Left ventricle myocardium superior (tissue), 1 donor: ENCODE results near the gene UTP11. TPM values are rescaled to one million over a fixed set of nuclear protein-coding genes. Genes with fewer than 3 reads are reported as not detected.

Experiments used
- ATAC-seq: fragments of 200-7000 bp; cut with Tn5 transposase; one replicate; pipeline ENCODE4 v1.9.1; 2020; ENCODE audit warnings: mild to moderate bottlenecking, moderate library complexity
- DNase-seq: peaks from one replicate; pipeline ENCODE4 v3.0.0-alpha.2; 2020
- intact Hi-C: fragments of 100-400 bp; cut with micrococcal nuclease; formaldehyde crosslinking; loops from one replicate; pipeline ENCODE4 v1.11.0; 2022
- total RNA-seq: library from RNA; stranded (reverse); fragmentation: NEBNext Ultra II Directional; extraction: Animal tissue kit (Norgen Biotek cat#: 25700); gene quantifications from one replicate; pipeline ENCODE4 v1.2.1, GENCODE V29; 2021
- donor health status: DM: no; HTN: yes; CAD: no; lungs with severe emphysema.

Gene UTP11
- total RNA-seq, 1 donor from 2014 or later: 38.6 TPM

DNA sequence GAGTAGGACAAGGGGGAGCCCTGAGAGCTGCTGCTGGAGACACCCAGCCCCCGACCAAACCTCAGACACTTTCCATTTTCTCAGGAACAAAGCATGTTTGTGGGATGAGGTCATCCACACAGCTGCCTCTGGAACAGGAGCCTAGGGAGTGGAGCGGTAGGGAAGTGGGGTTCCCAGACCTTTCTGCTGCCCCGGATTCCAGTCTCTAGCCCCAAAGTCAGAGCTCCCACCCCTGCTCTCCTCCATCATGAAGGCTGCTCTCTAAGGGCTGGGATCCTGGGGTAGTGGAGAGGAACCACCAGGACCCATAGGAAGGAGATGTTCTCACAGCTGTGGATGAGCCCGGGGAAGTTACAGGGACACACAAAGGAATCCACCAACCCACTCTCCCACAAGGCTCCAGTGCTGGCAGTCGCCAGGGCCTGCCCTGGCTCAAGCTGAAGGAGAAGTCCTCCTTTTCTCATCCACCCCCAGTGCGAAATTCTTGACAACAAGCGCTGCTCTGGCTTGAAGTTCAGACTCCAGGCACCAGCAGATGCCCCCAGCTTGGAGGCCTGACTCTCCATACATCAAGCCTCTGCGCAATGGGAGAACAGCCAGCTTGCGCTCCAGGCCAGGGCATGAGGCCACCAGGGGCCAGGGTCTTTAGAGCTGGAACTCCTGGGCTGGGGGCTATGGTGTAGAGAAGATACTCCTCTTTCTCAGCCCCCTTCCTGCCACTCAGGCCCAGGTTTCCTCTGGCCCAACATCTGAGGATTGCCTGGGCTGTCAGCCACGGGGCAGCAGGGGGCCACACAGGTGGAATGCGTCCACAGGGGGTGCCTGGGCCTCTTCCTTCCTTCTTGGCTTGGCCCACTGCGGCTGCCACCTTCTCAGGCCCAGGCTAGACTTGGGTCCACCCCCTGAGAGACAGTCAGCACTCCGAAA lies 11.7 kb upstream of the UTP11 start:
- ATAC-seq (peak; percentile 32), DNase-seq (peak; percentile 61)
- intact Hi-C loops: no loop called here

DNA sequence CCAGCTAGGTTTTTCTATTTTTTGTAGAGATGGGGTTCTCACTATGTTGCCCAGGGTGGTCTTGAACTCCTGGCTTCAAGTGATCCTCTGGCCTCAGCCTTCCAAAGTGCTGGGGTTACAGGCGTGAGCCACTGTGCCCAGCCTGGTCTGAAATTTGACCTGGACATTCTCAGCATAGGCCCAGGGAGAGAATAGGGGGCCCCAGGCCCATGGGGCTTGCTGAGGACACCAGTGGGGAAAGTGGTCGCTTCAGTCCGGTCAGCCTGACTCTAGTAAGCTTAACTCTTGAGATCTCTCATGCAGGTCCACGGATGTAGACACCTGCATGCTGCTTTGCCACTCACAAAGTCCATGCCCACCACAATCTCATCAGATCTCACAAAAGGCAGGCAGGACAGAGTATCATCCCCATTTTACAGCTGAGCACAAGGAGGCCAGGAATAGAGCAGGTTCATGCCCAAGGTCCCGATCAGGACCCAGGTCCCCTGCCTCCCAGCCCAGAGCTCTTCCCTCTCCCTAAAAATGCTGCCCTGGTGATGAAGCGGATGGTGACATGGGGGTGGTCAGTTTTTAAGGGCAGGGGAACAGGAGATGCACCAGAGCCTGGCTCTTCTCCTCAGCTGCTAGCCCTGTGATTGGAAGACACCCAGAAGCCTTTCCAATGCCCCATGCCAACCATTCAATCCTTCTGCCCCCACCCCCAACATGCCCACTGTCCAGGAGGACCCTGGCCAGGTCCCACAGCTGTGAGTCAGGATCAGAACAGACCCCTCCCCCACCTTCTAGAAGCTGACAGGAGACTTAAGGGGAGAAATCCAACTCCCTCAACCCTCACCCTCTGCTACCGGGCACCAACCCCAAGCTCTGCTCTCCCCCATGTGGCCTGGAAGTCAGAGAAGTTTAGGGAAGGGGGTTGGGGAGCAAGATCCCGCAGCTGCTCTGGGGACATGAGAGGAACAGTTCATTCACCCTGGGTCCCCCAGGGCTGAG lies 9.0 kb upstream of the UTP11 start:
- DNase-seq (no peak), ATAC-seq (no peak)
- intact Hi-C loops: no loop called here

DNA sequence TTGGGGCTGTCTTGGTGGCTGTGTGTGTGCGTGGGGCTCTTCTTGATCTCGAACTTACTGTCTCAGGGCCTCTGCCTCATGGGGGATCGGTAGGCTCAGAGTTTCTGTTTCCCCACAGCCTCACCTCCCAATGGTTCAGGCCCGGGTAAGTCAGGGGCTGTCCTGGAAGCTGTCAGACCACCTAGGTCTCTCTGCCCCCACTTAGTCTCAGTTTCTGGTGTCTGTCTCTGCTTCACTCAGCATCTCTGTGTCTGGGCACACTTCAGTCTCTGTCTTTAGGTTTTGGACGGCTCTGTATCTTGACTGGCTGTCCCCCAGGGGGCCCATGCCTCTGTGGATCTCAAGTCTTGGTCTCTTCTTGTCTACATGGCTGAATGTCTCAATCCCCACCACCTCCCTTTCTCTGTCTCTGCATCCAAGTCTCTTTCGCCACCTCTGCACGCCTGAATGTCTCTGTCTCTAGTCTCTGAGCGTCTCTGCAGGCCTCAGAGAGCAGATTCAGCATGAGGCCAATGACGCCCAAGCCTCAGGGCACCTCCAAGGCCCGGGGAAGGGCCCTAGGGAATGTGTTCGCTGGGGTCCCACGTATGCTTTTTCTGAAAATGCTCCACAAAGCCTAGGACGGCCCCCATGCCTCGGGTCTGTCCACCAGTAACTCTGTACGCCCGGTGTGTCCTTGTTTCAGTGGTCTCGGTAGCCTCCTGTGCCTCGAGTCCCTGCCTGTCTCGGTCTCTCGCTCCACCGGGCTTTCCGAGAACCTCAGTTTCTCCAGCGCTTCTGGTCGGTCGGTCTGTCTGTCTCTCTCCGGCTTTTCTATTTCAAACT lies 8.0 kb upstream of the UTP11 start:
- ATAC-seq: no peak

DNA sequence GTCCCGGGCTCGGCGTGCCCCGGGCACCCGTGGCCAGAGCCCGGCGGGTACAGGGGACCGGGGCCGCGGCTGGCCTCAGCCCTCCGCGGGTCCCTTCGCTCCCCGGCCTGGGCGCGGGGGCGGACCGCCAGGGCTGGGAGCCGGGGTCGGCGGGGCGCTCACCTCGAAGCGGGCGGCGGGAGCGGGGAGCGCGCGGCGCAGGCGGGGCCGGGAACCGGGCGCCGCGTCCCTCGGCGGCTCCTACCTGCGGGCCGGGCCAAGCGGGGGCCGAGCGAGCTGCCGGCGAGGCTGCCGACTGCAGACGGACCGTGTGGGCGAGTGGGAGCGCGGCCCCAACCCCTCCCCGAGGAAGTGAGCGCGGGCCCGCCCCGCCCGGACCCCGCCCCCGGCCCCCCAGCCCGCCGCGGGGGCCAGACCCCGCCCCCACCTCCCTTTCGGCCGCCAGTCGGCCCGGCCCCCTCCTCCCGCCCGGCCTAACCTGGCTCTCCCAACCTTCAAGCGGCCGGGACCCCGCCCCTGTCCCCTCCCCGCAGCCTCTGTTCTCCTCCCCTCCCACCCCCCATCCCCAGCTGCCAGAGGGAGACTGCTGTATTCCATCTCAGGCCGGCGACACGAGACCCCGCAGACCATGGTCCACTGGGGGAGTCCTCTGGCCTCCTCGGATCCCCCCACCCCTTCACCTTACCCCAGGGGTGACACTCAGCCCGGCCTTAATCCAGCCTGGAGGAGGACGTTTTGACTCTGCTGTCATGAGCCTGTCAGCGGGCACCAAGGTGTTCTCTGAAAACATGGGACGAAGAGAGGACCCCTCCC lies 7.1 kb upstream of the UTP11 start, which contains the start of gene FHL3:
Gene FHL3, minus strand, starts transcription at position 320 of the 813 bp plus-strand sequence. CDS start 6,102 bp downstream, outside the sequence.
- peak; percentile 87 for DNase-seq
- intact Hi-C loops: no loop called here
- ATAC-seq: peak; percentile 80

More for the DNA sequence above, 8.0 kb upstream of the UTP11 start:
- intact Hi-C loops: no loop called here
- no peak for DNase-seq

DNA sequence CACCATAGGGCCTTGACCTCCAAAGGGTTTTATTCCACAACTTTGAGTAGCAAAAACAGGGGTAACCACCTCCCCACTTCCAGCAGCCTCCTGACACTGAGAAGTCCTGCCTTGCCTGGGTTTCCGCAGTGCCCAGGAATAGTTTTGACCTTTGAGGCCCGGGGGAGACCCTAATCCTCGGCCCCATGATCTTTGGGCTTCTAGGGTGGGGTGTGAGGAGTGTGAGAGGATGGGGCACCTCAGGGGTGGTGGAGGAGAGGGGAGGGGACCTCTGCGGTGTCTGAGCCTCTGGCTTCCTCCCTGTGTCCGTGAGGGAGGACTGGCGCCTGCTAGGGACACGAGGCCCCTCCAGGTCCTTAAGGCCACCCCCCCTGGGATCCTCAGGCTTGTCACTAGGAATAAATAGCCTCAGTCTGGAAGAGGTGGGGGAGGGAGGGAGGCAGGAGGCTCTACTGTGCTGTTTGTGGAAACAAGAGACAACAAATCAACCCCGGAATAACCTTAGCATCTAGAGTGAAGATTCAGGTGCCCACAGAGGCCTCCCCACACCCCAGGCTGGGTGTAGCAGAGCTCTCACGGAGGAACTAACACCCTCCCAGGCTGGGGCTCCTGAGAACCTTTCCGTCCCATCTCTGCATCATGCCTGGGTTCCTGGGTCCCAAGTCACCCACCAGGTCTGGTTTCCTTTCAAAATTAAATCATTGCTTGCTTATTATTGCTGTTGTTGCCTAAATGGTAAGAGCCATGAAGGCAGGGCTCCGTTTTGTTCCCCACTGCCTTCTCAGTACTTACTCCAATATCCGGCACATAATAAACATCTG lies 6.3 kb upstream of the UTP11 start:
- DNase-seq (peak; percentile 75), ATAC-seq (peak; percentile 76)
- intact Hi-C loops: no loop called here

DNA sequence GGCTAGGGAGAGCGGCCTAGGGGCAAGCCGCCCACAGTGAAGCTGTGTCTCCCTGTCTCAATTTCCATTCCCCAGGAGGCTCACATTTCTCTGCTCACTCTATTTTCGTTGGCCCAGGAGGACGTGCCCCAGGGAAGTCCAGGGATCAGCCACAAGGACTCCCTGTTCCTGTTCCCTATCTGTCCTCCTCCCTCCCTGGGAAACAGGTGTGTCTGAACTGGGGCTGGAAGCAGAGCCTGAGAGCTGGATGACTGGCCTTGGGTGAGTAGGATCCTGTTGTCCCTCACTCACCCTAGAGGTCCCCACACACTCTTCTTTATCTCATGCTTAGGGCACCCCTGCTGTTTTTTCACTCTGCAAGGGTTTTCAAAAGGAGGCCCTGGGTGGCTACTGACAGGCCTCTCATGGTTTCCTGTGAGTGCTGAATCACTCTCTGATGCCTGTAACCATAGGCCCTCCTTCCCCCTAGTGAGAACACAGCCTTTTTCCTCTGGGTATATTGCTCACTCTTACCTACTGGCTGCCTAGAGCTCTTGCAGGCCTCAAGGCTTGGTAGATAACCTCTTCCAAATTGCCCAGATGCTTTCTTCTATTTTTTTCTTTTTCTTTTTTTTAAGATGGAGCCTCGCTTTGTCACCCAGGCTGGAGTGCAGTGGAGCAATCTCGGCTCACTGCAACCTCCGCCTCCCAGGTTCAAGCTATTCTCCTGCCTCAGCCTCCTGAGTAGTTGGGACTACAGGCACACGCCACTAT lies 3.3 kb upstream of the UTP11 start:
- intact Hi-C loops: no loop called here
- ATAC-seq (no peak), DNase-seq (no peak)

DNA sequence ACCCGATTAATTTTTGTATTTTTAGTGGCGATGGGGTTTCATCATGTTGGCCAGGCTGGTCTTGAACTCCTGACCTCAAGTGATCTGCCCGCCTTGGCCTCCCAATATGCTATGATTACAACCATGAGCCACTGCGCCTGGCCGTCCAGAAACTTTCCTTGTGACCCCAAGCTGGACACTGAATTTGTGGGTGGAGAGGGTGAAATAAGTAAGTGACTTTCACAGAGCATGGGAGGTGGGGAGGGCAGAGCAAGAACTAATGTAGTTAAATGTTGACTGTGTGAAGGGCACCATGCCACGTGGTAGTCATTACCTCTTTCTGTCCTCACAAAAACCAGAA lies 2.7 kb upstream of the UTP11 start:
- intact Hi-C loops: no loop called here
- ATAC-seq (no peak), DNase-seq (no peak)

DNA sequence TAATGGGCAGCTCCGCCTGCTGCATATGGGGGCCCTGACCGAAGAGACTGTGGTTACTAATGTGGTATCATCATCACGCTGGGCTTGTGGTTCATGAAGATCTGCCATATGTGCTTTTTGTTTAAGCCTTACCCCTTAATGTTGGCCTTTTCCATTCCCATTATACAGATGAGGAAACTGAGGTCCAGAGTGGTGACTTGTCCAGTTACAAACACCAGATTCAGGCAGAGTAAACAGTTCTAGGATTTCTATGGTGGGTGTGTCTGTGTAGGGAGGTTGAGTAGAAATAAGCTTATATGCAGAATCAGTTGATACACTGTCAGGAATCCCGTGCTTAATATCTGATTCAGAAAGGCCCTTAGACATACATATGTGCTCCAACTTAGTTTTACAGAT lies 691 bp downstream of the UTP11 start:
- DNase-seq (no peak), ATAC-seq (no peak)
- intact Hi-C loops: no loop called here

DNA sequence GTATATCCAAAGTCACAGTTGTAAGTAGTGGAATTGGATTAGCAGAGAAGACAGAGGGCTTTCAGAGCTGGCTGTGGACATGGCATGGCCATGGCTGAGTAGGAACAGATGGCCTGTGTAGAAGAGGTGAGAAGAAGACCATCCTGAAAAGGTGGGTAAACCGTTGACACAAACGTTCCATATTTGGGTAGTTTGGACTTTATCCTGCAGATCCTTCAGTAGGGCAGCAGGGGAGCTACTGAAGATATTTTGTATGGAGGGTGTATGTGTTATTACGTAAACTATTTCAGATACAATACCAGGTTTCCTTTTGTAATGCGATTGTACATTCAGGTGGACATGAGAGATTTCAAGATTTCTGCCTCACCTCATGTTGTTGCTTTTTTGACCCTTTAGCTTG lies 1.6 kb downstream of the UTP11 start:
- no peak for DNase-seq
- no peak for ATAC-seq

DNA sequence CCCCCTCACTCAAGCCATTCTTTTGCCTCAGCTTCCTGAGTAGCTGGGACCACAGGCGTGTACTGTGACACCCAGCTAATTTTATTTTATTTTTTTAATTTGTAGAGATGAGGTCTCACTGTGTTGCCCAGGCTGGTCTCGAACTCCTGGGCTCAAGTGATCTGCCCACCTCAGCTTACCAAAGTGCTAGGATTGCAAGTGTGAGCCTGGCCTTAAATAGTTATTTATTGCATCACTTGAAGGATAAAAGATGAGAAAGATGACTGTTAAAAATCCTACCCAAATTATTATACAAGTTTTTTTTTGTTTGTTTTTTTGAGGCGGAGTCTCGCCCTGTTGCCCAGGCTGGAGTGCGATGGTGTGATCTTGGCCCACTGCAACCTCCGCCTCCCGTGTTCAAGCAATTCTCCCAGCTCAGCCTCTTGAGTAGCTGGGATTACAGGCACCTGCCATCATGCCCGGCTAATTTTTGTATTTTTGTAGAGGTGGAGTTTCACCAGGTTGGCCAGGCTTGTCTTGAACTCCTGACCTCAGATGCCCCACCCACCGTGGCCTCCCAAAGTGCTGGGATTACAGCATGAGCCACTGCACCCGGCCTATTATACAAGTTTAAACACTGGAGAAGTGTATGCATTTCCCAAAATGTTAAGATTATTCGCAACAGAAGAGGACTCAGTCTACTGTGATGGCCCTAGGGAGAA lies 2.3 kb downstream of the UTP11 start:
- no peak for DNase-seq
- intact Hi-C loops: no loop called here
- ATAC-seq: no peak

More for the DNA sequence above, 1.6 kb downstream of the UTP11 start:
- intact Hi-C loops: no loop called here

DNA sequence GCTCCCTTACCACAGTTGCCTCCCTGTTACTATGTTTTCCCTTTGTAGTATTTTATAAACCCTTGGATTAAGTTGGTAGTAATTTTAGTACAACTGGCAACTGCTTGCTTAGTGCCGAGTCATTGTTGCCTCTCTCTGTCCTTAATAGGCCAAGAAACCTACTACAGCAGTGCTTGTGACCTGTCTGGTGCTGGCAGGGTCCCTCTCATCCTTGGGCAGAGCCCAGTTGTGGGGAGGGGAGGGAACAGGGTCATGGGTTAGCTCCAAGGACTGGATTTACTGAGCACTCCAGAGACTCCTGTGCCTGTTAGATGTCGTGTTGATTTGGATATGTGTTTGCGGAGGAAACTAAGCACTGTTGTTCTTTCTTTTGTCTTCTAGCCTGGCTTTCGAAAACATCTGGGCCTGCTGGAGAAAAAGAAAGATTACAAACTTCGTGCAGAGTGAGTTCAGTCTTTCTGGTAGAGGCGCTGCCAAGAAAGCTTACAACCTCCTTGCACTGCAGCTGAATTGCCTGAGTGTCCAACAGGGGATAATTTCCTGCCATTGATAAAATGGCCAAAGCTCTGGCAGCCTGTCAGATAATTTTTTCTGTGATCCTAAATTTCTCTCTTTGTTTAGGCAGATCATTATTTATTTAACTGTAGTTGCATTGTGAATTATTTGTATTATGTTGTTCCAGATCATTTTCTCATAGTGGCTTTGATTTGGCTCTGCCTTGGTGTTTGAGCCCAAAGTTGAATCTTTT lies 3.6 kb downstream of the UTP11 start:
- peak; percentile 55 for DNase-seq
- intact Hi-C loops: no loop called here
- peak; percentile 63 for ATAC-seq

DNA sequence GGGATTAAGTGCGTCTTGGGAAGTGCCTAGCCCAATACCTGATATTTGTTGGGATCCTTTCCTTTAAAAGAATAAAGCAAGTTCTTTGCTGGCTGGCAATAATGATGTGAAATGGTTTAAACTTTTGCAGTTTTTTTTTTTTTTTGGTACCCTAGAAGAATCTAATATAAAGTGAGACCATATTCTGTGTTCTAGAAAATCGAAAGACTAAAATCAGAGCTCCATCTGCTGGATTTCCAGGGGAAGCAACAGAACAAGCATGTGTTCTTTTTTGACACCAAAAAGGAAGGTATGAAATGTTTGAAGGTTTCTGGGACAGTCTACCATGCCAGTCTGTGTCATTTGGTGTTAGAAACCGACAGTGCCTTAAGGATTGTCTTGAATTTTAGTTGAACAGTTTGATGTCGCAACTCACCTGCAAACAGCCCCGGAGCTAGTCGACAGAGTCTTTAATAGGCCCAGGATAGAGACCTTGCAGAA lies 6.4 kb downstream of the UTP11 start:
- no peak for ATAC-seq
- intact Hi-C loops: no loop called here

DNA sequence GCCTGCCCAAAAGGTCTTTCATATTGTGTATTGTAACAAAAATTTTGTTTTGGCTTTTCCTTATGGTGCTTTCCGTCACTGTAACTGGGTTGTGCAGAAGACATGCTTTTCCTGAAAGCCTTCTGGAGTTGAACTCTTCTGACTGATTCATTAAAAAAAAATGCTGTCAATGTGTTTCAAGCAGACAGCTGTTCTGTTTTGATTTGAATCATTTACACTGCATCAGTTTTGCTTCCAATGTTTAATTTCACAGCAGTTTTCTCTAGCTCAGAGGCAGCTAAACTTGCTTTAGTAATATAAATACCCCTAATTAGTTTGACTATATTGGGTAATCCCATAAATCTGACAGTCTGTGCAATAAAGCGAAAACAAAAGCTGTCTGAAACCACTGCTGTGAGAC lies 7.9 kb downstream of the UTP11 start:
- DNase-seq (no peak), ATAC-seq (no peak)
- intact Hi-C loops: no loop called here

More for the DNA sequence above, 6.4 kb downstream of the UTP11 start:
- DNase-seq: no peak

DNA sequence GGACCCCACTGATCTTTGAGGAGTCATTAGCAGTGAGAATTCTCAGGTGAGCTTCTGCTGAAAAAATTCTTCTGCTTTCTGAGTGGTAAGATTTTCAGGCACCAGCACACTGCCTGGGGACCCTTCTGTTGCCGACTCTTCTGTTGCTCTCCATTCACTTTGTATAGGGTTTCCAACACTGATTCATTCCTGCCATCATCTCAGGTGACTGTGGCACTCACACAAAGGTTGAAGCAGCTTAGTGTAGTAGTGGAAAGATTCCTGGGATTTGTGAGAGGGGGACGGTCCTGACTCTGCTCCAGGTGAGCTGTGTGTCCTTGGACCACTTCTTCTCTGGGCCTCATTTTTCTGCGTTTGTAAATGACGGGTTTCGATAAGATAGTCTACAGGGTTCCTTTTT lies 9.4 kb downstream of the UTP11 start:
- ATAC-seq (no peak), DNase-seq (no peak)
- intact Hi-C loops: no loop called here

DNA sequence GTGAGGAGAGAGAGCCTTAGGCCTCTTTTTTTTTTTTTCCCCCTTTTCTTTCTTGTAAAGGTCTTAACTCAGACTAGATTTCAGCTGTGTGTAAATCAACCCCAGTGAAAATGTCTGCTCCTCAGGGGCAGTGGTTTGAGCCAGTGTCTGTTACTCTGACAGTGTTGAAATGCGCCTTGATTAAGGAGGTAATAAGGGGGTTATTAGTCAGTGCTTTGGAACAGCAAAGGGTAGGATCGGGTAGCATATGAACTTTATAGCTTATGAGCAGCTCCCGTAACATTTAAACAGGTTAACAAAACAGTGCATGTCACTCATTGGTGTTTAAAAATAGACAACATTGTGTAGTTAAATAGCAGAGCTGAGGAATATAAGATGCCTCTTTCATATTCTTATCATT lies 10.3 kb downstream of the UTP11 start:
- intact Hi-C loops: no loop called here
- no peak for DNase-seq
- ATAC-seq: no peak
